ENCODE results near the gene RELB.

- TF ChIP-seq CTCF (IDR thresholded peaks at IDR 0.05) (no peak), POLR2A (IDR thresholded peaks at IDR 0.05) (no peak)
These were observed 50.8 kb downstream of the RELB start for GRCh38 chr19:45051929-45052579.

Data from vagina (tissue), 2 donors.